Measurements from ENCODE around the gene GRIP2.

- TF ChIP-seq CTCF (IDR thresholded peaks at IDR 0.05): no peak
- no peak for TF ChIP-seq EZH2 (IDR thresholded peaks at IDR 0.05)
These were observed 53.7 kb downstream of the GRIP2 start for GRCh38 chr3:14486460-14486859.
